ENCODE results near the gene PARN. TPM values are rescaled to one million over a fixed set of nuclear protein-coding genes. Genes with fewer than 3 reads are reported as not detected.

PARN gene
- polyA plus RNA-seq, 3 donors, result 18.4 to 24.4 (median 19.1) TPM

GRCh38 chr16:14677627-14678026, 47.6 kb upstream of the PARN start:
- Mint-ChIP-seq H3K27ac (no peak overlapping the region), H3K4me1 (no peaks in the 10 kb centered on the region), H3K9me3 (peaks cover 0 to 5% (median 0%) of the 10 kb centered on the region in 7 donors), H3K4me3 (no peak overlapping the region), H3K36me3 (no peaks in the 10 kb centered on the region), H3K27me3 (ENCODE audit: low read depth in 3 of 3) (peaks cover 2 to 4% (median 3%) of the 10 kb centered on the region in 3 donors)
- Histone ChIP-seq H3K27me3 (ENCODE audit: control insufficient read depth in 2 of 2, insufficient read depth in 2 of 2, low read length in 2 of 2) (no peaks in the 10 kb centered on the region), H3K4me2 (replicated peaks; ENCODE audit: extremely low read depth, low read length, poor library complexity, severe bottlenecking) (no peak overlapping the region), H3K79me2 (ENCODE audit: insufficient read depth, low read length) (no peaks in the 10 kb centered on the region), H3K27ac (ENCODE audit: low read depth in 1 of 2, low read length in 2 of 2) (no peak overlapping the region), H3K4me3 (replicated peaks in 1 of 3; ENCODE audit: low read depth in 2 of 3, low read length in 3 of 3) (no peak overlapping the region), H3K4me1 (ENCODE audit: control insufficient read depth in 1 of 2, insufficient read depth in 2 of 2, low read length in 2 of 2) (no peaks in the 10 kb centered on the region), H3K36me3 (replicated peaks in 1 of 2; ENCODE audit: control insufficient read depth in 1 of 2, insufficient read depth in 2 of 2, low read length in 2 of 2) (no peaks in the 10 kb centered on the region), H2AFZ (ENCODE audit: insufficient read depth, low read depth, low read length, poor library complexity, severe bottlenecking) (no peak overlapping the region), H3K9me3 (replicated peaks in 1 of 2; ENCODE audit: control insufficient read depth in 1 of 2, insufficient read depth in 1 of 2, low read length in 2 of 2) (no peaks in the 10 kb centered on the region), H4K20me1 (ENCODE audit: insufficient read depth, low read length) (no peaks in the 10 kb centered on the region), H3K9ac (ENCODE audit: insufficient read depth, low read length, poor library complexity, severe bottlenecking) (no peak overlapping the region)
- WGBS (ENCODE audit: insufficient coverage), result 100% methylated on average over 2 of the region's 5 CpGs
- intact Hi-C loops (cut with micrococcal nuclease), result no loop called here
- no peak for TF ChIP-seq CTCF (IDR thresholded peaks at IDR 0.05)
- DNase-seq, result no peak

DNA sequence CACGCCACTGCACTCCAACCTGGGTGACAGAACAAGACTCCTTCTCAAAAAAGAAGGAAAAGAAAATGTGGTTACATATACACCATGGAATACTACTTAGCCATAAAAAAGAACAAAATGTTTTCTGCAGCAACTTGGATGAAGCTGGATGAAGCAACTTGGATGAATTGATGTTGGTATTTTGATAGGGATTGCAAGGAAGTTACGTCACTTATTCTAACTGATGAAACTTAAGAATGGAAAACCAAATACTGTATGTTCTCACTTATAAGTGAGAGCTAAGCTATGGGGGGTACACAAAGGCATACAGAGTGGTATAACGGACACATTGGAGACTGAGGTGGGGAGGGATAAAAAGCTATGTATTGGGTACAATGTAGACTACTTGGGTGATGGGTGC, 46.6 kb upstream of the PARN start:
- no peak overlapping the region for H2AFZ ChIP-seq (ENCODE audit: insufficient read depth, low read depth, low read length, poor library complexity, severe bottlenecking)
- H3K27me3 ChIP-seq (ENCODE audit: control insufficient read depth in 2 of 2, insufficient read depth in 2 of 2, low read length in 2 of 2), result no peaks in the 10 kb centered on the region
- H4K20me1 ChIP-seq (ENCODE audit: insufficient read depth, low read length), result no peaks in the 10 kb centered on the region
- DNase-seq, result no peak
- H3K79me2 ChIP-seq (ENCODE audit: insufficient read depth, low read length), result no peaks in the 10 kb centered on the region
- no peak overlapping the region for H3K4me3 ChIP-seq (replicated peaks in 1 of 3; ENCODE audit: low read depth in 2 of 3, low read length in 3 of 3)
- peaks cover 0 to 5% (median 0%) of the 10 kb centered on the region in 7 donors for H3K9me3 Mint-ChIP-seq
- H3K9me3 ChIP-seq (replicated peaks in 1 of 2; ENCODE audit: control insufficient read depth in 1 of 2, insufficient read depth in 1 of 2, low read length in 2 of 2), result no peaks in the 10 kb centered on the region
- no peaks in the 10 kb centered on the region for H3K4me1 ChIP-seq (ENCODE audit: control insufficient read depth in 1 of 2, insufficient read depth in 2 of 2, low read length in 2 of 2)
- no peak for TF ChIP-seq CTCF (IDR thresholded peaks at IDR 0.05)
- no peak overlapping the region for H3K9ac ChIP-seq (ENCODE audit: insufficient read depth, low read length, poor library complexity, severe bottlenecking)
- H3K36me3 Mint-ChIP-seq, result no peaks in the 10 kb centered on the region
- H3K4me3 Mint-ChIP-seq, result no peak overlapping the region
- H3K27ac ChIP-seq (ENCODE audit: low read depth in 1 of 2, low read length in 2 of 2), result no peak overlapping the region
- H3K36me3 ChIP-seq (replicated peaks in 1 of 2; ENCODE audit: control insufficient read depth in 1 of 2, insufficient read depth in 2 of 2, low read length in 2 of 2), result no peaks in the 10 kb centered on the region
- H3K27ac Mint-ChIP-seq, result no peak overlapping the region
- peaks cover 2 to 4% (median 3%) of the 10 kb centered on the region in 3 donors for H3K27me3 Mint-ChIP-seq (ENCODE audit: low read depth in 3 of 3)
- WGBS (ENCODE audit: insufficient coverage), result no CpG with 5 or more reads among the region's 3 CpGs
- H3K4me1 Mint-ChIP-seq, result no peaks in the 10 kb centered on the region
- H3K4me2 ChIP-seq (replicated peaks; ENCODE audit: extremely low read depth, low read length, poor library complexity, severe bottlenecking), result no peak overlapping the region
- intact Hi-C loops (cut with micrococcal nuclease), result no loop called here

Data from CD14-positive monocyte (primary cell).